Esophagus squamous epithelium (tissue), 4 donors: ENCODE data around the gene HES1.

Source experiments
- POLR2A ChIP-seq, 4 donors: fragments of 450-650 bp; IDR thresholded peaks; one replicate each; pipeline ENCODE4 v1.6.1; 2017; ENCODE audit warnings: antibody characterized with exemption in 4 of 4, mild to moderate bottlenecking in 4 of 4, moderate library complexity in 3 of 4
- TF ChIP-seq, protein P1 (sequence below), 6 experiments: fragments of 450-650 bp in 4 of 6; fragments of 200-600 bp in 2 of 6; sonication (generic) in 2 of 6; IDR thresholded peaks; one replicate each; pipeline ENCODE4 v1.5.1; 2016 to 2019; ENCODE audit warnings: antibody characterized with exemption in 6 of 6, mild to moderate bottlenecking in 4 of 6, moderate library complexity in 4 of 6

GRCh38 chr3:194103983-194104751 is 31.8 kb upstream of the HES1 start:
- TF ChIP-seq POLR2A (IDR thresholded peaks at IDR 0.05) = no peak
- TF ChIP-seq, protein P1, sequence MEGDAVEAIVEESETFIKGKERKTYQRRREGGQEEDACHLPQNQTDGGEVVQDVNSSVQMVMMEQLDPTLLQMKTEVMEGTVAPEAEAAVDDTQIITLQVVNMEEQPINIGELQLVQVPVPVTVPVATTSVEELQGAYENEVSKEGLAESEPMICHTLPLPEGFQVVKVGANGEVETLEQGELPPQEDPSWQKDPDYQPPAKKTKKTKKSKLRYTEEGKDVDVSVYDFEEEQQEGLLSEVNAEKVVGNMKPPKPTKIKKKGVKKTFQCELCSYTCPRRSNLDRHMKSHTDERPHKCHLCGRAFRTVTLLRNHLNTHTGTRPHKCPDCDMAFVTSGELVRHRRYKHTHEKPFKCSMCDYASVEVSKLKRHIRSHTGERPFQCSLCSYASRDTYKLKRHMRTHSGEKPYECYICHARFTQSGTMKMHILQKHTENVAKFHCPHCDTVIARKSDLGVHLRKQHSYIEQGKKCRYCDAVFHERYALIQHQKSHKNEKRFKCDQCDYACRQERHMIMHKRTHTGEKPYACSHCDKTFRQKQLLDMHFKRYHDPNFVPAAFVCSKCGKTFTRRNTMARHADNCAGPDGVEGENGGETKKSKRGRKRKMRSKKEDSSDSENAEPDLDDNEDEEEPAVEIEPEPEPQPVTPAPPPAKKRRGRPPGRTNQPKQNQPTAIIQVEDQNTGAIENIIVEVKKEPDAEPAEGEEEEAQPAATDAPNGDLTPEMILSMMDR (IDR thresholded peaks at IDR 0.05) = no peak
